GM12878 (cell line): ENCODE data around the gene SLC9A8. TPM values are rescaled to one million over a fixed set of nuclear protein-coding genes. Genes with fewer than 3 reads are reported as not detected.

Source experiments
- ATAC-seq: fragments of 200-7000 bp; cut with Tn5 transposase; 3 replicates; pipeline ENCODE4 v1.9.1; 2020; ENCODE audit warnings: mild to moderate bottlenecking, moderate library complexity
- BruUV-seq: library from RNA; stranded (reverse); fragments of 400-500 nt; replicated peaks from 2 replicates; lab custom pipeline; 2021; lab: Mats Ljungman, UMichigan
- CTCF ChIA-PET: fragments of 300-600 bp; sonication (Branson Sonifier 250); formaldehyde crosslinking; extraction: SDS; loops from one replicate; lab custom pipeline; 2021; ENCODE audit warnings: inconsistent platforms; lab: Yijun Ruan, JAX
- POLR2A ChIA-PET: fragments of 350-600 bp; formaldehyde crosslinking; extraction: SDS; loops from one replicate; lab custom pipeline; 2021; ENCODE audit warnings: inconsistent platforms; lab: Charles Lee
- RAD21 ChIA-PET: fragments of 300-600 bp; sonication (Branson Sonifier 250); formaldehyde crosslinking; loops from one replicate; lab custom pipeline; 2023; ENCODE audit warnings: antibody characterized with exemption; ENCODE audit not compliant: unreplicated experiment; lab: Charles Lee
- SMC1A ChIA-PET: fragments of 300-600 bp; sonication (Branson Sonifier 250); formaldehyde crosslinking; loops from one replicate; lab custom pipeline; 2023; ENCODE audit not compliant: unreplicated experiment, uncharacterized antibody; lab: Charles Lee
- DNase-seq: peaks from one replicate; pipeline ENCODE4 v3.0.0-alpha.2; 2011; ENCODE audit warnings: low read depth, low spot score
- FAIRE-seq: peaks from 3 replicates; lab custom pipeline; 2011; peaks lifted over from hg19 to GRCh38; lab: Jason Lieb, UNC
- H2AFZ ChIP-seq: 2 replicates; pipeline ENCODE4 v1.6.0; 2011; ENCODE audit warnings: low read depth, low read length, control low read depth; ENCODE audit not compliant: control insufficient read depth
- H3K27ac ChIP-seq: 2 replicates; pipeline ENCODE4 v1.5.1; 2011; ENCODE audit warnings: control low read depth; ENCODE audit not compliant: control insufficient read depth, insufficient read depth
- H3K27me3 ChIP-seq, 2 experiments: replicated peaks in 1 of 2; 2 replicates each; pipeline versions ENCODE4 v1.6.0 to v1.6.1; 2011; ENCODE audit warnings: low read length in 1 of 2; ENCODE audit not compliant: control insufficient read depth in 2 of 2, insufficient read depth in 2 of 2
- H3K36me3 ChIP-seq, 2 experiments: 2 replicates each; pipeline ENCODE4 v1.5.1; 2011; ENCODE audit warnings: low read length in 1 of 2; ENCODE audit not compliant: control insufficient read depth in 2 of 2, insufficient read depth in 2 of 2
- H3K4me1 ChIP-seq: 2 replicates; pipeline ENCODE4 v1.6.1; 2011; ENCODE audit warnings: mild to moderate bottlenecking, low read length, moderate library complexity, mixed read lengths; ENCODE audit not compliant: control insufficient read depth, insufficient read depth
- H3K4me2 ChIP-seq: 2 replicates; pipeline ENCODE4 v1.6.0; 2011; ENCODE audit warnings: control low read depth; ENCODE audit not compliant: control insufficient read depth, insufficient read depth
- H3K4me3 ChIP-seq: fragments of 200-600 bp; sonication (generic); 2 replicates; pipeline ENCODE4 v1.5.1; 2016
- H3K79me2 ChIP-seq: 2 replicates; pipeline ENCODE4 v1.6.0; 2011; ENCODE audit warnings: low read length; ENCODE audit not compliant: control insufficient read depth, insufficient read depth
- H3K9ac ChIP-seq: 2 replicates; pipeline ENCODE4 v1.8.0; 2011; ENCODE audit warnings: low read length, control low read depth, mixed read lengths; ENCODE audit not compliant: control insufficient read depth, insufficient read depth
- H3K9me3 ChIP-seq: replicated peaks from 3 replicates; pipeline ENCODE4 v1.5.1; 2011; ENCODE audit warnings: mild to moderate bottlenecking, low read length; ENCODE audit not compliant: control insufficient read depth, insufficient read depth
- H4K20me1 ChIP-seq: 2 replicates; pipeline ENCODE4 v1.6.0; 2011; ENCODE audit not compliant: control insufficient read depth, insufficient read depth
- CBFB ChIP-seq: IDR thresholded peaks from 2 replicates; pipeline ENCODE4 v1.6.1; 2016; ENCODE audit warnings: antibody characterized with exemption, low read depth
- FOS ChIP-seq: IDR thresholded peaks from 3 replicates; pipeline ENCODE4 v1.6.1; 2011; ENCODE audit warnings: borderline replicate concordance; ENCODE audit not compliant: insufficient read length; ENCODE audit errors: extremely low read depth
- IRF4 ChIP-seq: IDR thresholded peaks from 2 replicates; pipeline ENCODE4 v1.6.1; 2011; ENCODE audit warnings: low read depth, low read length
- NBN ChIP-seq: fragments of 450-650 bp; IDR thresholded peaks from 2 replicates; pipeline ENCODE4 v1.6.1; 2016
- RCOR1 ChIP-seq: conservative IDR thresholded peaks from 2 replicates; pipeline ENCODE4 v1.6.1; 2012; ENCODE audit warnings: low read depth, low read length, improper control_type of control experiment
- SMC3 ChIP-seq: IDR thresholded peaks from 2 replicates; pipeline ENCODE4 v1.6.1; 2011; ENCODE audit warnings: low read length, improper control_type of control experiment, borderline replicate concordance
- SREBF2 ChIP-seq: IDR thresholded peaks from 2 replicates; pipeline ENCODE4 v1.6.1; 2012; ENCODE audit warnings: mild to moderate bottlenecking, low read length
- WRNIP1 ChIP-seq: IDR thresholded peaks from 2 replicates; pipeline ENCODE4 v1.6.1; 2011; ENCODE audit warnings: low read depth, low read length, improper control_type of control experiment, borderline replicate concordance
- ZNF24 ChIP-seq: fragments of 450-650 bp; IDR thresholded peaks from 2 replicates; pipeline ENCODE4 v1.6.1; 2017; ENCODE audit warnings: antibody characterized with exemption, mild to moderate bottlenecking
- ZNF274 ChIP-seq: IDR thresholded peaks from one replicate; pipeline ENCODE4 v1.8.0; 2011; ENCODE audit not compliant: insufficient read length, insufficient read depth
- WGBS: methylation state at CpG from one replicate; pipeline ENCODE4 v1.1.6; 2016; ENCODE audit warnings: low lambda C conversion rate; ENCODE audit not compliant: insufficient replicate concordance, insufficient coverage; ENCODE audit errors: missing lambda C conversion rate; 5-methylcytosine and 5-hydroxymethylcytosine counted together
- in situ Hi-C: fragments of 300-500 bp; cut with MboI; formaldehyde crosslinking; loops from 9 replicates; pipeline ENCODE4 v1.14.3; 2018; ENCODE audit warnings: mixed read lengths
- intact Hi-C: fragments of 100-400 bp; cut with micrococcal nuclease; formaldehyde crosslinking; loops from one replicate; pipeline ENCODE4 v1.14.2; 2022; ENCODE audit not compliant: unreplicated experiment
- polyA plus RNA-seq, 11 experiments: library from polyadenylated mRNA; depleted of rRNA in 4 of 11; unstranded in 6 of 11; stranded (reverse) in 5 of 11; fragments of >200 nt; fragmentation: Nextera tagmentation in 4 of 11; fragmentation: Illumina TruSeq in 1 of 11; extraction: Ambion mirVana in 4 of 11; extraction: Trizol in 1 of 11; gene quantifications; 1 replicate in 1 of 11; 2 replicates in 10 of 11; pipeline versions ENCODE4 v1.2.1 to v1.2.3, GENCODE V29; 2011 to 2016; ENCODE audit warnings: inconsistent platforms in 2 of 11, missing spikeins in 2 of 11, low read depth in 1 of 11
- total RNA-seq, 4 experiments: library from RNA; depleted of rRNA in 3 of 4; stranded (reverse); fragments of >200 nt in 3 of 4; fragmentation: Illumina TruSeq in 1 of 4; extraction: Trizol in 1 of 4; gene quantifications; 2 replicates each; pipeline versions ENCODE4 v1.2.1 to v1.2.3, GENCODE V29; 2013 to 2021
- TF ChIP-seq, protein P1 (sequence below): fragments of 450-650 bp; IDR thresholded peaks from 2 replicates; pipeline ENCODE4 v1.6.1; 2016; ENCODE audit warnings: mild to moderate bottlenecking, moderate library complexity, borderline replicate concordance
- TF ChIP-seq, protein P2 (sequence below): IDR thresholded peaks from 2 replicates; pipeline ENCODE4 v1.6.1; 2012; ENCODE audit warnings: low read depth, low read length, improper control_type of control experiment
- TF ChIP-seq, protein P3 (sequence below): fragments of 150-350 bp; IDR thresholded peaks from 2 replicates; pipeline ENCODE4 v1.6.1; 2016; ENCODE audit warnings: low read depth, low read length

Gene SLC9A8
- total and polyA plus RNA-seq, 10 of the 15 experiments (the other 5 are each of a cell fraction or from before 2014, with no cell fraction given) = 0.40 to 15.5 (median 6.5) TPM

DNA sequence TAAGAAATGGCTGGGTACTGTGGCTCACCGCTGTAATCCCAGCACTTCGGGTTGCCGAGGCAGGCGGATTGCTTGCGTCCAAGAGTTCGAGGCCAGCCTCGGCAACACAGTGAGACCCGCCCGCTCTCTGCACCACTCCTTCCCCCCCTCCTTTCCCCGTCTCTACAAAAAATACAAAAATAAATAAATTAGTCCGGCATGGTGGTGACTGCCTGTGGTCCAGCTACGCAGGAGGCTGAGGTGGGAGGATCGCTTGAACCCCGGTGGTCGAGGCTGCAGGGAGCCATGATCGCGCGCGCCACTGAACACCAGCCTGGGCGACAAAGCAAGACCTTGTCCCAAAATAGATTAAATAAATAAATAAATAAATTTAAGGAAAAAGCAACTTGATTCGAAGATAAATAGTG, 123.1 kb downstream of the SLC9A8 start:
- H3K27me3 ChIP-seq = no peaks in the 10 kb centered on the region
- TF ChIP-seq FOS = no peak
- TF ChIP-seq ZNF274 = no peak
- TF ChIP-seq SREBF2 = no peak
- TF ChIP-seq NBN = no peak
- TF ChIP-seq RCOR1 = no peak
- TF ChIP-seq, protein P1, sequence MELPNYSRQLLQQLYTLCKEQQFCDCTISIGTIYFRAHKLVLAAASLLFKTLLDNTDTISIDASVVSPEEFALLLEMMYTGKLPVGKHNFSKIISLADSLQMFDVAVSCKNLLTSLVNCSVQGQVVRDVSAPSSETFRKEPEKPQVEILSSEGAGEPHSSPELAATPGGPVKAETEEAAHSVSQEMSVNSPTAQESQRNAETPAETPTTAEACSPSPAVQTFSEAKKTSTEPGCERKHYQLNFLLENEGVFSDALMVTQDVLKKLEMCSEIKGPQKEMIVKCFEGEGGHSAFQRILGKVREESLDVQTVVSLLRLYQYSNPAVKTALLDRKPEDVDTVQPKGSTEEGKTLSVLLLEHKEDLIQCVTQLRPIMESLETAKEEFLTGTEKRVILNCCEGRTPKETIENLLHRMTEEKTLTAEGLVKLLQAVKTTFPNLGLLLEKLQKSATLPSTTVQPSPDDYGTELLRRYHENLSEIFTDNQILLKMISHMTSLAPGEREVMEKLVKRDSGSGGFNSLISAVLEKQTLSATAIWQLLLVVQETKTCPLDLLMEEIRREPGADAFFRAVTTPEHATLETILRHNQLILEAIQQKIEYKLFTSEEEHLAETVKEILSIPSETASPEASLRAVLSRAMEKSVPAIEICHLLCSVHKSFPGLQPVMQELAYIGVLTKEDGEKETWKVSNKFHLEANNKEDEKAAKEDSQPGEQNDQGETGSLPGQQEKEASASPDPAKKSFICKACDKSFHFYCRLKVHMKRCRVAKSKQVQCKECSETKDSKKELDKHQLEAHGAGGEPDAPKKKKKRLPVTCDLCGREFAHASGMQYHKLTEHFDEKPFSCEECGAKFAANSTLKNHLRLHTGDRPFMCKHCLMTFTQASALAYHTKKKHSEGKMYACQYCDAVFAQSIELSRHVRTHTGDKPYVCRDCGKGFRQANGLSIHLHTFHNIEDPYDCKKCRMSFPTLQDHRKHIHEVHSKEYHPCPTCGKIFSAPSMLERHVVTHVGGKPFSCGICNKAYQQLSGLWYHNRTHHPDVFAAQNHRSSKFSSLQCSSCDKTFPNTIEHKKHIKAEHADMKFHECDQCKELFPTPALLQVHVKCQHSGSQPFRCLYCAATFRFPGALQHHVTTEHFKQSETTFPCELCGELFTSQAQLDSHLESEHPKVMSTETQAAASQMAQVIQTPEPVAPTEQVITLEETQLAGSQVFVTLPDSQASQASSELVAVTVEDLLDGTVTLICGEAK = peak; percentile 73
- no peak for TF ChIP-seq CBFB
- TF ChIP-seq, protein P2, sequence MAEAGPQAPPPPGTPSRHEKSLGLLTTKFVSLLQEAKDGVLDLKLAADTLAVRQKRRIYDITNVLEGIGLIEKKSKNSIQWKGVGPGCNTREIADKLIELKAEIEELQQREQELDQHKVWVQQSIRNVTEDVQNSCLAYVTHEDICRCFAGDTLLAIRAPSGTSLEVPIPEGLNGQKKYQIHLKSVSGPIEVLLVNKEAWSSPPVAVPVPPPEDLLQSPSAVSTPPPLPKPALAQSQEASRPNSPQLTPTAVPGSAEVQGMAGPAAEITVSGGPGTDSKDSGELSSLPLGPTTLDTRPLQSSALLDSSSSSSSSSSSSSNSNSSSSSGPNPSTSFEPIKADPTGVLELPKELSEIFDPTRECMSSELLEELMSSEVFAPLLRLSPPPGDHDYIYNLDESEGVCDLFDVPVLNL = no peak
- no peak for TF ChIP-seq WRNIP1
- TF ChIP-seq IRF4 = no peak
- no peak for TF ChIP-seq ZNF24
- TF ChIP-seq SMC3 = no peak
- TF ChIP-seq, protein P3, sequence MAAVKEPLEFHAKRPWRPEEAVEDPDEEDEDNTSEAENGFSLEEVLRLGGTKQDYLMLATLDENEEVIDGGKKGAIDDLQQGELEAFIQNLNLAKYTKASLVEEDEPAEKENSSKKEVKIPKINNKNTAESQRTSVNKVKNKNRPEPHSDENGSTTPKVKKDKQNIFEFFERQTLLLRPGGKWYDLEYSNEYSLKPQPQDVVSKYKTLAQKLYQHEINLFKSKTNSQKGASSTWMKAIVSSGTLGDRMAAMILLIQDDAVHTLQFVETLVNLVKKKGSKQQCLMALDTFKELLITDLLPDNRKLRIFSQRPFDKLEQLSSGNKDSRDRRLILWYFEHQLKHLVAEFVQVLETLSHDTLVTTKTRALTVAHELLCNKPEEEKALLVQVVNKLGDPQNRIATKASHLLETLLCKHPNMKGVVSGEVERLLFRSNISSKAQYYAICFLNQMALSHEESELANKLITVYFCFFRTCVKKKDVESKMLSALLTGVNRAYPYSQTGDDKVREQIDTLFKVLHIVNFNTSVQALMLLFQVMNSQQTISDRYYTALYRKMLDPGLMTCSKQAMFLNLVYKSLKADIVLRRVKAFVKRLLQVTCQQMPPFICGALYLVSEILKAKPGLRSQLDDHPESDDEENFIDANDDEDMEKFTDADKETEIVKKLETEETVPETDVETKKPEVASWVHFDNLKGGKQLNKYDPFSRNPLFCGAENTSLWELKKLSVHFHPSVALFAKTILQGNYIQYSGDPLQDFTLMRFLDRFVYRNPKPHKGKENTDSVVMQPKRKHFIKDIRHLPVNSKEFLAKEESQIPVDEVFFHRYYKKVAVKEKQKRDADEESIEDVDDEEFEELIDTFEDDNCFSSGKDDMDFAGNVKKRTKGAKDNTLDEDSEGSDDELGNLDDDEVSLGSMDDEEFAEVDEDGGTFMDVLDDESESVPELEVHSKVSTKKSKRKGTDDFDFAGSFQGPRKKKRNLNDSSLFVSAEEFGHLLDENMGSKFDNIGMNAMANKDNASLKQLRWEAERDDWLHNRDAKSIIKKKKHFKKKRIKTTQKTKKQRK = no peak

More for the DNA sequence above, 123.1 kb downstream of the SLC9A8 start:
- H3K4me2 ChIP-seq = peak overlapping the region; percentile 85
- no peaks in the 10 kb centered on the region for H4K20me1 ChIP-seq
- H3K9ac ChIP-seq = peak overlapping the region; percentile 40; the same call in 1 of the 2 replicates
- intact Hi-C loops = loop anchor here (1.0 kb wide), 1 partner anchor 20 kb away; the partner anchor contains the start of gene SPATA2
- ATAC-seq = no peak
- in situ Hi-C loops = no loop called here
- BruUV-seq = no TSS peak
- RAD21 ChIA-PET = interaction anchor here (0.7 to 2.5 kb wide), 3 partner anchors 22 to 248 kb away, joined by 3 to 12 read pairs (median 3); no protein-coding TSS in a partner anchor
- peaks cover 17% of the 10 kb centered on the region for H3K4me1 ChIP-seq
- no peak for FAIRE-seq
- peak overlapping the region; percentile 83 for H2AFZ ChIP-seq
- POLR2A ChIA-PET = interaction anchor here (0.7 to 1.8 kb wide), 7 partner anchors 18 to 224 kb away, joined by 3 to 11 read pairs (median 4); partner anchors contain the start of gene SPATA2
- CTCF ChIA-PET = interaction anchor here (0.6 to 5.2 kb wide), 7 partner anchors 20 to 673 kb away, joined by 3 to 31 read pairs (median 13); partner anchors contain the start of gene SPATA2
- peaks cover 39% of the 10 kb centered on the region for H3K79me2 ChIP-seq
- H3K9me3 ChIP-seq = no peaks in the 10 kb centered on the region
- DNase-seq = no peak
- peak overlapping the region; percentile 46; the same call in 1 of the 2 replicates for H3K4me3 ChIP-seq
- under 1% methylated on average over 21 of the region's 21 CpGs for WGBS
- H3K27ac ChIP-seq = peak overlapping the region; percentile 72
- H3K36me3 ChIP-seq = no peaks in the 10 kb centered on the region
- SMC1A ChIA-PET = interaction anchor here (0.6 to 1.2 kb wide), 5 partner anchors 19 to 626 kb away, joined by 3 to 6 read pairs (median 3); no protein-coding TSS in a partner anchor
